GM21515 (cell line): ENCODE data around the gene KCTD3.

Experiments
- ATAC-seq: cut with Tn5 transposase; IDR thresholded peaks from one replicate; pipeline ENCODE4 v1.9.1; 2021; ENCODE audit not compliant: unreplicated experiment

KCTD3 gene

GRCh38 chr1:215566556-215567490 is at the start of gene KCTD3:
Gene KCTD3, plus strand, starts transcription at chr1:215567304. Its CDS starts 382 bp downstream, at chr1:215567686.
- ATAC-seq: peak; percentile 73

DNA sequence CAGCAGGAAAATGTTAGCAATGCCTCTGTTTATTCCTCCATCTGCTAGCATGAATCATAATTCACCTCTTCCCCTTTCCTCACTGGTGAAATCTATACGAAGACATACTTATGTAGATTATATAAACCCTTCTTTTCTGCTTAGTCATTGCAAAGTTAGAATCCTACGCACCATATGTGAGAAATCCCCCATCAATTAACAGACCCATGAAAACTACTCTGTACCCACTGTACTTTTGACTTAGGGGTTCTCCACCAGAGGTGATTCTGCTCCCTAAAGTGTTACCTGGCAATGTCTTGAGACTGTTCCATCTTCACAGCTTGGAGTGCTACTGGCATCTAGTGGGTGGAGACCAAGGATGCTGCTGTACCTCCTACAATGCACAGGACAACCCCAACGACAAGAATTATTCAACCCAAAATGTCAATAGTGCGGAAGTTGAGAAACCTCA is 49.6 kb upstream of the KCTD3 start:
- ATAC-seq: no peak

DNA sequence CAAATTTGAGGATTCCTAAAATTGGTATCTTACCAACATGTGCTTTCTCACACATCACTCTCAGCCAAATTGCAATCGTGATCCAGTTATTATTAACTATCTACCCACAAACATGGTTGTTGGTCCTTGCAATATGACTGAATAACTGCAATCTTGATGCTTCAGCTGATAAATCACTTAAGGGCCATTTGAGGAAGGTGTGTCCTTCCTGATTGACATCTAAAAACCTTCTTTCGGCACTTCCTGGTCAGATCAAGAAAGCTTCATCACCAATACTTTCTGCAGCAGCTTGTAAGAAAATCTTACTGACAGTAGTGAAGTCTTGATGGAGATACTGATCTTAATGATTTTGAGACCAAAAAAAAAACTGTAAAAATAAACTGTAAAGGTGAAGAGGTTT is 48.5 kb upstream of the KCTD3 start:
- no peak for ATAC-seq

- ATAC-seq: no peak
These were observed 45.8 kb upstream of the KCTD3 start for GRCh38 chr1:215521279-215521678.

DNA sequence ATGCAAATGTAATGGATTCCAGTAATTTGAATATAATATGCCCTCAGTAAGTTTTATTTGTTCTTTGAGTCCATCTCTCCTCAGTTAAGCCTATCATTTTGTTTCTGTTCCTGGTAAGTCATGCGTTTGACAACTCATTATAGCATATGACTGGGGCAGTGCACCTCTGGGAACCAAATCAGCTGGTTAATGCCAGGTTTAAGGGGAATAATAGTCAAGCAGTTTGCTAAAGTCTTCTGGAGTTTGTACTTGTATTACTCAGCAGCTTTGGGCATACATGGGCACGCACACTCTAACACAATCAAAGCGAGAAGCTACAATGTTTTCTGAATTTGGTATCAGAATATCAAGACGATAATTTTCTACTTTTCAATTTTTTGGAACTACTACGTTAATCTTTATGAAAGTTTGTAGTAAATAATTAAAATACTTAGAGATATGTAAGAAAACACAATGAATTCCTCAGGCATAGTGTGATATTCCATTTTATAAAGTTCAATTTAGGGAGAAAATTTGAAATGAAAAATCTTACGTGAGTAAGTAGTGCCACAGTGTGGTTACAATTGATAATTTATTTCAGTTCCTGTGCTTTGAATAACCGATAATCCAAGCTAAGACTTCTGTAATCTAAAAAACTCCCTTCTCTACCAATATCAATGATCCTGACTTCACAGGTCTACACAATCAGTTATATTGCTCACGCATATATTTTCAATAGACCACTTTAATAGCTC is 43.8 kb upstream of the KCTD3 start:
- ATAC-seq: no peak

DNA sequence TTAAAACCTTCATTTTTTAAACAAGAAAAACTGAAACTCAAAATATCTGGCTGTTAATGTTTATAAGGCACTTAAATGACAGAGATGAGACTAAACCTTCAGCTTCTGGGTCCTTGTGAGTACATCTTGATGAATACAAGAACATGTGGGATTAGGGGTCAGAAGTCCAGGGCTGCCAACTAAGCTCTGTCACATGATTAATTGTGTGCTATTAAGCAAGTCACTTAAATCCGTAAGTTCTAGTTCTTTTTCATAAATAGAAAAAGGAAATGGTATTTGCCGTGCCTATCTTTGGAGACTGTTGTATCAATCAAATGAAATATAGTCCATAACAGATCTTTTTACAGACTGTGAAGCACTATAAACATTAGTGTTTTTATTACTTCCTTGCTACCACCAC is 43.2 kb upstream of the KCTD3 start:
- no peak for ATAC-seq

- peak; percentile 63 for ATAC-seq
These were observed 40.8 kb upstream of the KCTD3 start for GRCh38 chr1:215526147-215526845.

DNA sequence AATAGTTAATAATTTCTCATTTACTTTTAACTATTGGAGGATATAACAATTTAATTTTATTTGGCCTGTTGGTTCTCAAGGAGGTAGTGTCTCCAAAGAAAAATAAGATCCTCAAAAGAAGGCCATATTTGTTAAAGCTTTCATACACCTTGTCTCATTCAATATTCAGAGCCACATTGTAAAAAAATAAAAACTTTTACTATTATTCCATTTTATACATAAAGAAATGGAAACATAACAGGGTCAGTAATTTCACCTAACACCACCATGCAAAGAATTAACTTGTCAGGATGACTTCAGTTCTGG is 40.3 kb upstream of the KCTD3 start:
- no peak for ATAC-seq

- peak; percentile 42 for ATAC-seq
These were observed 38.0 kb upstream of the KCTD3 start for GRCh38 chr1:215529111-215529510.

DNA sequence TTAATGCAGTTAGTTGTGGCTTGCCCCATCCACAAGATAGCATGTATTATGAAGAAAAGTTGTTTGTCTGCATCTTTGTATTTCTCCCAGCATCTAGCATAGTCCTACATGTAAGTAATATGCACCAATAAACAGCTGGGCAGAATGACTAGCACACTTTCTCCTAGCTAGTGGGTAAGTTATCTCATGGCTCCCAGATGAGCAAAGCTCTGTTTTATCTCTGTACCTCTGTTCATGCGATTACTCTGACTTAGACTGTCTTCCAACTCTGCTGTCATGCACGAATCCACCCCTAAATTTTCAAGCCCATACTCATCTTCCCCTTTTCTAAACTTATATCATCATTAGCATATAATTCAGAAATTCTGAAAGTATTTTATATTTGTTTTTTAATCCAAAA is 37.5 kb upstream of the KCTD3 start:
- ATAC-seq: no peak

GRCh38 chr1:215530401-215530984 is 36.6 kb upstream of the KCTD3 start:
- no peak for ATAC-seq

GRCh38 chr1:215539803-215540570 is 27.1 kb upstream of the KCTD3 start:
- no peak for ATAC-seq

DNA sequence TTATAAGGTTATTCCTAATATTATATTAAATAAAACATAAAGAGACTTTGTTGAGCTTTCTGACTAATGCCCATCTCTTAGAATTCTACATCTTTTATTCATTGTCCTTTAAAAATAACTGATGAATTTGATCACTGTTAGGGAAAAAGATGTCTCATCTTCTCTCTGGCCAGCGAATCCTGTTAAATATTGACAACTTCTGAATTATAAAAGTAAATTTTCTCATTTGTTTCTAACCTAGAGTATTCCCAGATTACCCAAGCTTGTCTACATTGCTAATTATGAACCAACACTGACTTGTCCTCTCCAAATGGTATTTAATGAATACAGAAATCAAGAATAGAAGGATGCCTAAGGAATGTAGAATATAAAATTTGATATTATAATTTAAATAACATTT is 24.8 kb upstream of the KCTD3 start:
- no peak for ATAC-seq

DNA sequence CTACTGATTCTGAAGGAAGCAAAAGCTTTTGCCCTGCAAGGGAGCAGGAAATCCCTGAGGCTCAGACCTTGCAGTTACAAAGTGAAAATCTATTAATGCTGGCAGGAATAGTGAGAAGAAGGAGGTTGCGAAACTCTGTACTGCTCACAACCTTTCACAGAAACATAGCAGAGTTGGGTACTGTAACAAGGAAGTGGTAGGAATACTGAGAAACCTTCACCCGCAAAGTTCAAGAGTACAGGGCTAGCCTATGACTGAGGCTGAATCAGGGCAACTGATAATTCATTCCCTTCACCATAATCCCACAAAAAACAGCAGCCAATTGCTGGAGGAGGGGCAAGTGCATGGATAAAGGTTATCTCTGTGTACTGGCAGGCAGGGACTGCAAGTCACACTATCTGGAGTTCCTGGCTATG is 23.9 kb upstream of the KCTD3 start:
- ATAC-seq: peak; percentile 97

- no peak for ATAC-seq
These were observed 23.3 kb upstream of the KCTD3 start for GRCh38 chr1:215543806-215544205.

GRCh38 chr1:215544566-215544965 is 22.5 kb upstream of the KCTD3 start:
- no peak for ATAC-seq

GRCh38 chr1:215545096-215545495 is 22.0 kb upstream of the KCTD3 start:
- no peak for ATAC-seq

DNA sequence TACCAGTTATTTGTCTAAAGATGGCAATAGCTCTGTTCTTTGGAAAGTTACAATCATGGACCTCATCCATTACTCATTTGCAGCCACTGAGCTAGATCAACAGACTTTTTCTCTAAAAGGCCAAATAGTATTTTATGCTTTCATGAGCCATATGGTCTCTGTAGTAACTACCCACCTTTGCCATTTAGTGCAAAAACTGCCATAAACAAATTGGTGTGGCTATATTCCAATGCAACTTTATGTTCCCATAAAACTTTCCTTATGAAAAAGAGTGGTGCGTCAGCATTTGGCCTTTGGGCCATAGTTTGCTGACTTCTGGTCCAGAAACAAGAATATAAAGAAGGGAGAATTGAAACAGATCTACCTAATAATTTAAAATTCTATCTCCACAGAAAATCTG is 20.1 kb upstream of the KCTD3 start:
- no peak for ATAC-seq

GRCh38 chr1:215551806-215552205 is 15.3 kb upstream of the KCTD3 start:
- ATAC-seq: no peak

GRCh38 chr1:215554865-215555264 is 12.2 kb upstream of the KCTD3 start:
- ATAC-seq: no peak
